Endothelial cell of umbilical vein (primary cell): Measurements from ENCODE around the gene INO80B. TPM values are rescaled to one million over a fixed set of nuclear protein-coding genes. Genes with fewer than 3 reads are reported as not detected.

Experiments
- BruUV-seq: library from RNA; stranded (reverse); fragments of 400-500 nt; replicated peaks from 2 replicates; lab custom pipeline; 2021; lab: Mats Ljungman, UMichigan
- CTCF ChIA-PET: fragments of 300-600, 350-600 bp; sonication (Branson Sonifier 250); formaldehyde crosslinking; loops from one replicate; lab custom pipeline; 2021; ENCODE audit warnings: antibody characterized with exemption, inconsistent platforms; lab: Charles Lee
- POLR2A ChIA-PET: fragments of 300-600, 350-600 bp; sonication (Branson Sonifier 250); formaldehyde crosslinking; loops from one replicate; lab custom pipeline; 2021; ENCODE audit warnings: antibody characterized with exemption, inconsistent platforms; lab: Charles Lee
- DNase-seq: peaks from one replicate; pipeline ENCODE4 v3.0.0-alpha.2; 2011; ENCODE audit warnings: low read depth, low spot score
- FAIRE-seq: peaks from 2 replicates; lab custom pipeline; 2011; peaks lifted over from hg19 to GRCh38; lab: Jason Lieb, UNC
- H2AFZ ChIP-seq: 2 replicates; pipeline ENCODE4 v1.6.0; 2012; ENCODE audit warnings: low read depth, low read length, control low read depth, inconsistent platforms
- H3K27ac ChIP-seq: 2 replicates; pipeline ENCODE4 v1.5.1; 2011; ENCODE audit warnings: low read depth, mild to moderate bottlenecking, control low read depth, low read length, moderate library complexity; ENCODE audit not compliant: insufficient read depth
- H3K27me3 ChIP-seq, 2 experiments: 2 replicates each; pipeline versions ENCODE4 v1.6.0 to v1.6.1; 2011; ENCODE audit warnings: low read length in 2 of 2, mixed read lengths in 1 of 2; ENCODE audit not compliant: control insufficient read depth in 2 of 2, insufficient read depth in 2 of 2
- H3K36me3 ChIP-seq, 2 experiments: 2 replicates in 1 of 2; 3 replicates in 1 of 2; pipeline ENCODE4 v1.5.1; 2011; ENCODE audit warnings: low read length in 2 of 2, mild to moderate bottlenecking in 1 of 2, moderate library complexity in 1 of 2; ENCODE audit not compliant: control insufficient read depth in 2 of 2, insufficient read depth in 2 of 2; ENCODE audit errors: extremely low read depth in 1 of 2
- H3K4me1 ChIP-seq: 3 replicates; pipeline ENCODE4 v1.5.1; 2011; ENCODE audit warnings: mild to moderate bottlenecking, low read length; ENCODE audit not compliant: control insufficient read depth, insufficient read depth; ENCODE audit errors: extremely low read depth
- H3K4me2 ChIP-seq: 2 replicates; pipeline ENCODE4 v1.6.1; 2011; ENCODE audit warnings: low read length, control low read depth, mixed read lengths; ENCODE audit not compliant: insufficient read depth
- H3K4me3 ChIP-seq, 3 experiments: fragments of 200-600 bp in 1 of 3; sonication (generic), shearing (Covaris generic) in 1 of 3; replicated peaks in 1 of 3; 2 replicates each; pipeline ENCODE4 v1.5.1; 2011 to 2016; ENCODE audit warnings: control low read depth in 3 of 3, low read length in 3 of 3, mild to moderate bottlenecking in 2 of 3, inconsistent platforms in 1 of 3, low read depth in 1 of 3, moderate library complexity in 1 of 3; ENCODE audit not compliant: insufficient read depth in 1 of 3
- H3K79me2 ChIP-seq: 2 replicates; pipeline ENCODE4 v1.6.0; 2012; ENCODE audit warnings: low read length, inconsistent platforms; ENCODE audit not compliant: control insufficient read depth, insufficient read depth
- H3K9ac ChIP-seq: replicated peaks from 2 replicates; pipeline ENCODE3; 2011; ENCODE audit warnings: low read length, control low read depth; ENCODE audit not compliant: insufficient read depth; ENCODE audit errors: extremely low read depth
- H3K9me1 ChIP-seq: replicated peaks from 3 replicates; pipeline ENCODE4 v1.6.0; 2011; ENCODE audit warnings: mild to moderate bottlenecking, low read length; ENCODE audit not compliant: control insufficient read depth, insufficient read depth; ENCODE audit errors: extremely low read depth
- H3K9me3 ChIP-seq: replicated peaks from 2 replicates; pipeline ENCODE4 v1.5.1; 2012; ENCODE audit warnings: low read length, inconsistent platforms; ENCODE audit not compliant: control insufficient read depth, insufficient read depth
- H4K20me1 ChIP-seq: replicated peaks from 2 replicates; pipeline ENCODE3; 2011; ENCODE audit warnings: mild to moderate bottlenecking, low read length; ENCODE audit not compliant: control insufficient read depth, insufficient read depth; ENCODE audit errors: extremely low read depth
- EZH2 ChIP-seq: IDR thresholded peaks from 2 replicates; pipeline ENCODE4 v1.6.1; 2012; ENCODE audit warnings: borderline replicate concordance, low read depth, mild to moderate bottlenecking, moderate library complexity, low read length, inconsistent platforms; ENCODE audit not compliant: severe bottlenecking
- FOS ChIP-seq: IDR thresholded peaks from 2 replicates; pipeline ENCODE4 v1.6.1; 2011; ENCODE audit warnings: mild to moderate bottlenecking, low read length, moderate library complexity, borderline replicate concordance; ENCODE audit not compliant: insufficient read depth
- JUN ChIP-seq: IDR thresholded peaks from 2 replicates; pipeline ENCODE4 v1.6.1; 2011; ENCODE audit warnings: borderline replicate concordance, low read depth; ENCODE audit not compliant: insufficient read length, insufficient read depth
- MAX ChIP-seq: IDR thresholded peaks from 2 replicates; pipeline ENCODE4 v1.6.1; 2011; ENCODE audit not compliant: insufficient read depth, insufficient read length
- MYC ChIP-seq: IDR thresholded peaks from one replicate; pipeline ENCODE4 v1.6.1; 2011; ENCODE audit warnings: mild to moderate bottlenecking, low read depth, low read length
- dilution Hi-C: fragments of 300-500 bp; cut with MboI; formaldehyde crosslinking; loops from one replicate; pipeline ENCODE4 v1.15.0; 2019; ENCODE audit warnings: low sequenced_read_pairs; ENCODE audit not compliant: extremely low pct_ligation_motif_present
- intact Hi-C: fragments of 100-400 bp; cut with micrococcal nuclease; formaldehyde crosslinking; loops from one replicate; pipeline ENCODE4 v1.10.0; 2022
- polyA plus RNA-seq, 4 experiments: library from polyadenylated mRNA; depleted of rRNA in 3 of 4; stranded (reverse) in 3 of 4; unstranded in 1 of 4; fragments of >200 nt; gene quantifications; 2 replicates each; pipeline versions ENCODE4 v1.2.1 to v1.2.3, GENCODE V29; 2011 to 2012; ENCODE audit warnings: missing spikeins in 1 of 4
- total RNA-seq: library from RNA; stranded (reverse); gene quantifications from 2 replicates; pipeline ENCODE4 v1.2.3, GENCODE V29; 2021
- TF ChIP-seq, protein P1 (sequence below), 2 donors: IDR thresholded peaks; 1 replicate in 1 of 2; 2 replicates in 1 of 2; pipeline ENCODE4 v1.5.1; 2011; ENCODE audit warnings: low read length in 2 of 2, mild to moderate bottlenecking in 2 of 2, moderate library complexity in 2 of 2, control low read depth in 1 of 2, inconsistent platforms in 1 of 2, low read depth in 1 of 2; ENCODE audit not compliant: insufficient read depth in 1 of 2; ENCODE audit errors: extremely low read depth in 1 of 2

Gene INO80B
- total and polyA plus RNA-seq, 2 donors (not counting 3 experiments of a cell fraction or from before 2014, with no cell fraction given) = 15.1 to 24.2 TPM

GRCh38 chr2:74447230-74447999 is 7.5 kb upstream of the INO80B start:
- ChIA-PET POLR2A (no interaction called here), CTCF (no interaction called here)
- FAIRE-seq (no peak), DNase-seq (no peak)
- Histone ChIP-seq H3K9me3 (no peaks in the 10 kb centered on the region), H3K36me3 (no peaks in the 10 kb centered on the region), H3K27ac (no peak overlapping the region), H3K79me2 (no peaks in the 10 kb centered on the region), H3K4me1 (peaks cover 7% of the 10 kb centered on the region), H3K27me3 (peaks cover 12 to 19% of the 10 kb centered on the region in 2 experiments), H3K9ac (no peak overlapping the region), H3K9me1 (no peaks in the 10 kb centered on the region), H4K20me1 (no peaks in the 10 kb centered on the region), H3K4me3 (no peak overlapping the region), H2AFZ (no peak overlapping the region), H3K4me2 (no peak overlapping the region)
- TF ChIP-seq, protein P1, sequence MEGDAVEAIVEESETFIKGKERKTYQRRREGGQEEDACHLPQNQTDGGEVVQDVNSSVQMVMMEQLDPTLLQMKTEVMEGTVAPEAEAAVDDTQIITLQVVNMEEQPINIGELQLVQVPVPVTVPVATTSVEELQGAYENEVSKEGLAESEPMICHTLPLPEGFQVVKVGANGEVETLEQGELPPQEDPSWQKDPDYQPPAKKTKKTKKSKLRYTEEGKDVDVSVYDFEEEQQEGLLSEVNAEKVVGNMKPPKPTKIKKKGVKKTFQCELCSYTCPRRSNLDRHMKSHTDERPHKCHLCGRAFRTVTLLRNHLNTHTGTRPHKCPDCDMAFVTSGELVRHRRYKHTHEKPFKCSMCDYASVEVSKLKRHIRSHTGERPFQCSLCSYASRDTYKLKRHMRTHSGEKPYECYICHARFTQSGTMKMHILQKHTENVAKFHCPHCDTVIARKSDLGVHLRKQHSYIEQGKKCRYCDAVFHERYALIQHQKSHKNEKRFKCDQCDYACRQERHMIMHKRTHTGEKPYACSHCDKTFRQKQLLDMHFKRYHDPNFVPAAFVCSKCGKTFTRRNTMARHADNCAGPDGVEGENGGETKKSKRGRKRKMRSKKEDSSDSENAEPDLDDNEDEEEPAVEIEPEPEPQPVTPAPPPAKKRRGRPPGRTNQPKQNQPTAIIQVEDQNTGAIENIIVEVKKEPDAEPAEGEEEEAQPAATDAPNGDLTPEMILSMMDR (IDR thresholded peaks at IDR 0.05; ENCODE audit: extremely low read depth in 1 of 2, insufficient read depth in 1 of 2, low read depth in 1 of 2, low read length in 2 of 2) = no peak
- TF ChIP-seq MAX (no peak), EZH2 (no peak), MYC (no peak), JUN (no peak), FOS (no peak)
- BruUV-seq = no TSS peak
- intact Hi-C loops = no loop called here
- dilution Hi-C loops = no loop called here
